H9 (cell line): ENCODE data around the gene SLAMF1. TPM values are rescaled to one million over a fixed set of nuclear protein-coding genes. Genes with fewer than 3 reads are reported as not detected.

Experiments
- DNase-seq: peaks from one replicate; pipeline ENCODE4 v3.0.0-alpha.2; 2017
- H2AFZ ChIP-seq: one replicate; pipeline ENCODE4 v1.6.1; 2013; ENCODE audit warnings: mild to moderate bottlenecking, low read length, control low read depth, moderate library complexity
- H2AK5ac ChIP-seq: 2 replicates; pipeline ENCODE4 v1.6.1; 2013; ENCODE audit warnings: low read length, control low read depth, mixed read lengths; ENCODE audit not compliant: insufficient read length
- H2BK120ac ChIP-seq: one replicate; pipeline ENCODE4 v1.6.1; 2013; ENCODE audit warnings: low read depth, mild to moderate bottlenecking, low read length, control low read depth, inconsistent platforms; ENCODE audit not compliant: poor library complexity, severe bottlenecking
- H2BK12ac ChIP-seq: 2 replicates; pipeline ENCODE4 v1.6.1; 2013; ENCODE audit warnings: low read length, control low read depth, mixed read lengths, low read depth; ENCODE audit not compliant: insufficient read length
- H2BK15ac ChIP-seq: 2 replicates; pipeline ENCODE4 v1.6.1; 2013; ENCODE audit warnings: low read depth, low read length, control low read depth
- H2BK20ac ChIP-seq: one replicate; pipeline ENCODE4 v1.6.1; 2013; ENCODE audit warnings: low read depth, mild to moderate bottlenecking, low read length, control low read depth, inconsistent platforms; ENCODE audit not compliant: poor library complexity, severe bottlenecking
- H2BK5ac ChIP-seq: 2 replicates; pipeline ENCODE4 v1.6.1; 2013; ENCODE audit warnings: low read length, control low read depth, mixed read lengths; ENCODE audit not compliant: insufficient read length
- H3K14ac ChIP-seq: 2 replicates; pipeline ENCODE4 v1.6.1; 2013; ENCODE audit warnings: low read length, control low read depth; ENCODE audit not compliant: insufficient read depth
- H3K18ac ChIP-seq: 2 replicates; pipeline ENCODE4 v1.6.1; 2013; ENCODE audit warnings: low read depth, mild to moderate bottlenecking, mixed read lengths, low read length, control low read depth; ENCODE audit not compliant: insufficient read length
- H3K23ac ChIP-seq: 2 replicates; pipeline ENCODE4 v1.6.1; 2013; ENCODE audit warnings: low read length, control low read depth, mixed read lengths, low read depth; ENCODE audit not compliant: insufficient read length
- H3K23me2 ChIP-seq: 2 replicates; pipeline ENCODE4 v1.6.1; 2013; ENCODE audit warnings: low read depth, mild to moderate bottlenecking, mixed read lengths, low read length, control low read depth; ENCODE audit not compliant: insufficient read length, poor library complexity, severe bottlenecking
- H3K27ac ChIP-seq: 2 replicates; pipeline ENCODE4 v1.5.1; 2013; ENCODE audit warnings: low read length, control low read depth, mixed read lengths, low read depth; ENCODE audit not compliant: insufficient read length
- H3K27me3 ChIP-seq: 2 replicates; pipeline ENCODE4 v1.6.1; 2013; ENCODE audit warnings: low read length, control low read depth, inconsistent platforms; ENCODE audit not compliant: insufficient read depth
- H3K4ac ChIP-seq: 2 replicates; pipeline ENCODE4 v1.6.1; 2013; ENCODE audit warnings: low read depth, mild to moderate bottlenecking, control low read depth, inconsistent platforms, low read length, moderate library complexity
- H3K4me1 ChIP-seq: 2 replicates; pipeline ENCODE4 v1.6.1; 2013; ENCODE audit warnings: low read length, control low read depth, inconsistent platforms; ENCODE audit not compliant: insufficient read depth
- H3K4me2 ChIP-seq: 2 replicates; pipeline ENCODE4 v1.6.1; 2013; ENCODE audit warnings: low read length, control low read depth, mixed read lengths; ENCODE audit not compliant: insufficient read length, insufficient read depth
- H3K56ac ChIP-seq: 2 replicates; pipeline ENCODE4 v1.6.1; 2013; ENCODE audit warnings: low read depth, mild to moderate bottlenecking, mixed read lengths, low read length, control low read depth; ENCODE audit not compliant: insufficient read length
- H3K79me1 ChIP-seq: 2 replicates; pipeline ENCODE4 v1.6.1; 2013; ENCODE audit warnings: low read depth, mild to moderate bottlenecking, moderate library complexity, low read length, control low read depth, inconsistent platforms; ENCODE audit not compliant: insufficient read depth, poor library complexity, severe bottlenecking
- H3K79me2 ChIP-seq: 2 replicates; pipeline ENCODE4 v1.6.1; 2013; ENCODE audit warnings: low read length, control low read depth, inconsistent platforms; ENCODE audit not compliant: insufficient read depth
- H3K9ac ChIP-seq: 2 replicates; pipeline ENCODE4 v1.6.1; 2013; ENCODE audit warnings: low read length, control low read depth, mixed read lengths; ENCODE audit not compliant: insufficient read length; ENCODE audit errors: extremely low read depth
- H3K9me3 ChIP-seq: one replicate; pipeline ENCODE4 v1.6.1; 2013; ENCODE audit warnings: low read depth, low read length, inconsistent platforms; ENCODE audit not compliant: control insufficient read depth
- H3T11ph ChIP-seq: one replicate; pipeline ENCODE4 v1.6.1; 2013; ENCODE audit warnings: mild to moderate bottlenecking, low read length, control low read depth, inconsistent platforms
- H4K20me1 ChIP-seq: one replicate; pipeline ENCODE4 v1.6.1; 2013; ENCODE audit not compliant: control insufficient read depth, insufficient read length, insufficient read depth
- H4K5ac ChIP-seq: 2 replicates; pipeline ENCODE4 v1.6.1; 2013; ENCODE audit warnings: low read depth, mild to moderate bottlenecking, mixed read lengths, low read length, control low read depth; ENCODE audit not compliant: insufficient read length
- H4K8ac ChIP-seq: replicated peaks from 2 replicates; pipeline ENCODE4 v1.6.1; 2013; ENCODE audit warnings: low read length, control low read depth, mixed read lengths, low read depth; ENCODE audit not compliant: insufficient read length
- H4K91ac ChIP-seq: 2 replicates; pipeline ENCODE4 v1.6.1; 2013; ENCODE audit warnings: low read depth, mild to moderate bottlenecking, moderate library complexity, mixed read lengths, low read length, control low read depth; ENCODE audit not compliant: insufficient read length
- H3K27ac Mint-ChIP-seq, 3 experiments: 2 replicates in 2 of 3; 3 replicates in 1 of 3; pipeline ENCODE4 v1.8.0; 2020 to 2021; ENCODE audit warnings: mixed read lengths in 3 of 3, mild to moderate bottlenecking in 1 of 3, moderate library complexity in 1 of 3
- H3K27me3 Mint-ChIP-seq: 2 replicates; pipeline ENCODE4 v1.8.0; 2021; ENCODE audit warnings: low read depth, mild to moderate bottlenecking, moderate library complexity, mixed read lengths
- H3K36me3 Mint-ChIP-seq, 3 experiments: 2 replicates in 2 of 3; 3 replicates in 1 of 3; pipeline ENCODE4 v1.8.0; 2020 to 2021; ENCODE audit warnings: low read depth in 3 of 3, mixed read lengths in 3 of 3; ENCODE audit not compliant: insufficient read depth in 1 of 3
- H3K4me1 Mint-ChIP-seq, 2 experiments: 2 replicates each; pipeline ENCODE4 v1.8.0; 2020; ENCODE audit warnings: mixed read lengths in 2 of 2
- H3K4me3 Mint-ChIP-seq, 2 experiments: 2 replicates in 1 of 2; 3 replicates in 1 of 2; pipeline ENCODE4 v1.8.0; 2020 to 2021; ENCODE audit warnings: mild to moderate bottlenecking in 2 of 2, mixed read lengths in 2 of 2, moderate library complexity in 1 of 2
- H3K9me3 Mint-ChIP-seq, 2 experiments: 2 replicates in 1 of 2; 3 replicates in 1 of 2; pipeline ENCODE4 v1.8.0; 2020; ENCODE audit warnings: mild to moderate bottlenecking in 2 of 2, mixed read lengths in 2 of 2, moderate library complexity in 1 of 2
- WGBS: extraction: QIAGEN DNeasy Blood & Tissue Kit; methylation state at CpG from one replicate; pipeline ENCODE4 v1.1.7; 2013; ENCODE audit warnings: missing lambda C conversion rate, low lambda C conversion rate, mixed read lengths; ENCODE audit not compliant: insufficient read length; ENCODE audit errors: extremely low coverage; 5-methylcytosine and 5-hydroxymethylcytosine counted together
- total RNA-seq: library from RNA; stranded (reverse); gene quantifications from 2 replicates; pipeline ENCODE4 v1.2.1, GENCODE V29; 2021
- TF ChIP-seq, protein P1 (sequence below): fragments of 200-600 bp; sonication (generic); conservative IDR thresholded peaks from 3 replicates; pipeline ENCODE4 v1.8.0; 2021; ENCODE audit warnings: antibody characterized with exemption, mild to moderate bottlenecking

SLAMF1 gene
- total RNA-seq, 1 experiment from 2014 or later: not detected

DNA sequence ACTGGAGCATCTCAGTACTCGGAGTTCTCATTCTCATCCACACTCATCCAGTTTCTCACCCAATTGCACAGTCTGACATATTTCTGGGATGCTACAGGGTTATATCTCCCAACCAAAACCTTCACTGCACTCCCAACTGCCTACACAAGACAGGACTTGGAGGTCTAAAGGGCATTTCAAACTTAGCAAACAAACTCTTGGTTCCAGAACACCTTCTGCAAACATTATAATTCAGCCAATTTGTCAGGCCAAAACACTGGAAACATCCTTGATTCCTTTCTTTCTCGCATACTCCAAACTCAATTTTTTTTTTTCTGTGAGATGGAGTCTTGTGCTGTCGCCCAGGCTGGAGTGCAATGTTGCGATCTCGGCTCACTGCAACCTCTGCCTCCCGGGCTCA, 7.9 kb downstream of the SLAMF1 start:
- H2BK15ac ChIP-seq: no peak overlapping the region
- no peaks in the 10 kb centered on the region for H3K9me3 ChIP-seq
- H3K23me2 ChIP-seq: no peaks in the 10 kb centered on the region
- H4K8ac ChIP-seq: no peak overlapping the region
- H3K4me1 Mint-ChIP-seq: peaks cover 18 to 20% of the 10 kb centered on the region in 2 experiments
- H2BK12ac ChIP-seq: no peak overlapping the region
- H3K23ac ChIP-seq: no peak overlapping the region
- no peak overlapping the region for H3K27ac ChIP-seq
- H3K9me3 Mint-ChIP-seq: no peaks in the 10 kb centered on the region
- no peak overlapping the region for H3T11ph ChIP-seq
- no peak overlapping the region for H3K9ac ChIP-seq
- H2BK120ac ChIP-seq: no peak overlapping the region
- no peaks in the 10 kb centered on the region for H3K79me2 ChIP-seq
- no peak overlapping the region for H2AK5ac ChIP-seq
- no peak overlapping the region for H2AFZ ChIP-seq
- H2BK20ac ChIP-seq: no peak overlapping the region
- no peak overlapping the region for H2BK5ac ChIP-seq
- no peaks in the 10 kb centered on the region; the same call in 1 of the 2 replicates for H3K27me3 ChIP-seq
- H3K14ac ChIP-seq: no peak overlapping the region
- H3K4ac ChIP-seq: no peak overlapping the region
- no peak overlapping the region for H3K56ac ChIP-seq
- no CpG with 5 or more reads among the region's 6 CpGs for WGBS
- TF ChIP-seq, protein P1, sequence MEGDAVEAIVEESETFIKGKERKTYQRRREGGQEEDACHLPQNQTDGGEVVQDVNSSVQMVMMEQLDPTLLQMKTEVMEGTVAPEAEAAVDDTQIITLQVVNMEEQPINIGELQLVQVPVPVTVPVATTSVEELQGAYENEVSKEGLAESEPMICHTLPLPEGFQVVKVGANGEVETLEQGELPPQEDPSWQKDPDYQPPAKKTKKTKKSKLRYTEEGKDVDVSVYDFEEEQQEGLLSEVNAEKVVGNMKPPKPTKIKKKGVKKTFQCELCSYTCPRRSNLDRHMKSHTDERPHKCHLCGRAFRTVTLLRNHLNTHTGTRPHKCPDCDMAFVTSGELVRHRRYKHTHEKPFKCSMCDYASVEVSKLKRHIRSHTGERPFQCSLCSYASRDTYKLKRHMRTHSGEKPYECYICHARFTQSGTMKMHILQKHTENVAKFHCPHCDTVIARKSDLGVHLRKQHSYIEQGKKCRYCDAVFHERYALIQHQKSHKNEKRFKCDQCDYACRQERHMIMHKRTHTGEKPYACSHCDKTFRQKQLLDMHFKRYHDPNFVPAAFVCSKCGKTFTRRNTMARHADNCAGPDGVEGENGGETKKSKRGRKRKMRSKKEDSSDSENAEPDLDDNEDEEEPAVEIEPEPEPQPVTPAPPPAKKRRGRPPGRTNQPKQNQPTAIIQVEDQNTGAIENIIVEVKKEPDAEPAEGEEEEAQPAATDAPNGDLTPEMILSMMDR: no peak
- no peak overlapping the region for H3K4me3 Mint-ChIP-seq
- no peak overlapping the region for H4K5ac ChIP-seq
- H3K36me3 Mint-ChIP-seq: no peaks in the 10 kb centered on the region; a peak in 1 of 7 replicates
- no peak overlapping the region for H3K4me2 ChIP-seq
- no peak overlapping the region for H4K91ac ChIP-seq
- H3K79me1 ChIP-seq: no peaks in the 10 kb centered on the region
- no peaks in the 10 kb centered on the region; the same call in 1 of the 2 replicates for H3K4me1 ChIP-seq
- peaks cover 1% of the 10 kb centered on the region; the same call in 1 of the 2 replicates for H3K27me3 Mint-ChIP-seq
- no peak for DNase-seq
- no peaks in the 10 kb centered on the region for H4K20me1 ChIP-seq
- peak overlapping the region in 1 of 3 experiments; percentile 46; a peak in 1 of 7 replicates for H3K27ac Mint-ChIP-seq
- no peak overlapping the region for H3K18ac ChIP-seq
